ENCODE measurements around the gene PTPN3. TPM values are rescaled to one million over a fixed set of nuclear protein-coding genes. Genes with fewer than 3 reads are reported as not detected.

The PTPN3 gene
- polyA plus RNA-seq, 3 donors: not detected

DNA sequence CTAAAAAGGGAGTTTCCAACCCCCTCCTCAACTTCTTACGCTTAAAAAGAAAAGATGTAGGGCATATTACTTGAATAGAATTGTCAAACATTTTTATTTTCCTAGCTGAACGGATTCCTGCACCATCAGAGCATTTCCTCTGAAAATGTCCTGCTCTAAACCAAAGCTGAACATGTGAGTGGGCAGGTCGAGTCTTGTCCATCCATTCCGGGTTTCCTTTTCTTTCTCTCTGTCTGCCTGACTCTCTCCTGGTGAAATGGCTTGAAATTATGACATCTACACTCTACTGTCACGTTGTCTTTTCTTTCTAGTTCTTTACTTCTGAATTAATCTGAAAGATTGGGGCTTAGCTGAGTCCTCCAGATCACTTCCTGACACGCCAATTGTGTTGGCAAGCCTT lies 39.2 kb upstream of the PTPN3 start:
- DNase-seq: no peak
- intact Hi-C loops (cut with micrococcal nuclease): no loop called here
- Histone ChIP-seq H3K4me2 (replicated peaks; ENCODE audit: extremely low read depth, low read length, poor library complexity, severe bottlenecking) (no peak overlapping the region), H4K20me1 (ENCODE audit: insufficient read depth, low read length) (no peaks in the 10 kb centered on the region), H3K36me3 (replicated peaks in 1 of 2; ENCODE audit: control insufficient read depth in 1 of 2, insufficient read depth in 2 of 2, low read length in 2 of 2) (no peaks in the 10 kb centered on the region), H3K79me2 (ENCODE audit: insufficient read depth, low read length) (no peaks in the 10 kb centered on the region), H3K27ac (ENCODE audit: low read depth in 1 of 2, low read length in 2 of 2) (no peak overlapping the region), H3K27me3 (ENCODE audit: control insufficient read depth in 2 of 2, insufficient read depth in 2 of 2, low read length in 2 of 2) (no peaks in the 10 kb centered on the region), H2AFZ (ENCODE audit: insufficient read depth, low read depth, low read length, poor library complexity, severe bottlenecking) (no peak overlapping the region), H3K9me3 (replicated peaks in 1 of 2; ENCODE audit: control insufficient read depth in 1 of 2, insufficient read depth in 1 of 2, low read length in 2 of 2) (peaks cover 0 to 6% of the 10 kb centered on the region in 2 donors), H3K4me3 (replicated peaks in 1 of 3; ENCODE audit: low read depth in 2 of 3, low read length in 3 of 3) (no peak overlapping the region), H3K4me1 (ENCODE audit: control insufficient read depth in 1 of 2, insufficient read depth in 2 of 2, low read length in 2 of 2) (no peaks in the 10 kb centered on the region), H3K9ac (ENCODE audit: insufficient read depth, low read length, poor library complexity, severe bottlenecking) (no peak overlapping the region)
- Mint-ChIP-seq H3K4me1 (no peaks in the 10 kb centered on the region), H3K27ac (no peak overlapping the region), H3K4me3 (no peak overlapping the region), H3K27me3 (ENCODE audit: low read depth in 3 of 3) (peaks cover 2 to 13% (median 12%) of the 10 kb centered on the region in 3 donors), H3K9me3 (peaks cover 0 to 17% (median 5%) of the 10 kb centered on the region in 7 donors), H3K36me3 (no peaks in the 10 kb centered on the region)
- TF ChIP-seq, protein P1, sequence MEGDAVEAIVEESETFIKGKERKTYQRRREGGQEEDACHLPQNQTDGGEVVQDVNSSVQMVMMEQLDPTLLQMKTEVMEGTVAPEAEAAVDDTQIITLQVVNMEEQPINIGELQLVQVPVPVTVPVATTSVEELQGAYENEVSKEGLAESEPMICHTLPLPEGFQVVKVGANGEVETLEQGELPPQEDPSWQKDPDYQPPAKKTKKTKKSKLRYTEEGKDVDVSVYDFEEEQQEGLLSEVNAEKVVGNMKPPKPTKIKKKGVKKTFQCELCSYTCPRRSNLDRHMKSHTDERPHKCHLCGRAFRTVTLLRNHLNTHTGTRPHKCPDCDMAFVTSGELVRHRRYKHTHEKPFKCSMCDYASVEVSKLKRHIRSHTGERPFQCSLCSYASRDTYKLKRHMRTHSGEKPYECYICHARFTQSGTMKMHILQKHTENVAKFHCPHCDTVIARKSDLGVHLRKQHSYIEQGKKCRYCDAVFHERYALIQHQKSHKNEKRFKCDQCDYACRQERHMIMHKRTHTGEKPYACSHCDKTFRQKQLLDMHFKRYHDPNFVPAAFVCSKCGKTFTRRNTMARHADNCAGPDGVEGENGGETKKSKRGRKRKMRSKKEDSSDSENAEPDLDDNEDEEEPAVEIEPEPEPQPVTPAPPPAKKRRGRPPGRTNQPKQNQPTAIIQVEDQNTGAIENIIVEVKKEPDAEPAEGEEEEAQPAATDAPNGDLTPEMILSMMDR (IDR thresholded peaks at IDR 0.05): no peak
- 50% methylated on average over 1 of the region's 6 CpGs for WGBS (ENCODE audit: insufficient coverage)

DNA sequence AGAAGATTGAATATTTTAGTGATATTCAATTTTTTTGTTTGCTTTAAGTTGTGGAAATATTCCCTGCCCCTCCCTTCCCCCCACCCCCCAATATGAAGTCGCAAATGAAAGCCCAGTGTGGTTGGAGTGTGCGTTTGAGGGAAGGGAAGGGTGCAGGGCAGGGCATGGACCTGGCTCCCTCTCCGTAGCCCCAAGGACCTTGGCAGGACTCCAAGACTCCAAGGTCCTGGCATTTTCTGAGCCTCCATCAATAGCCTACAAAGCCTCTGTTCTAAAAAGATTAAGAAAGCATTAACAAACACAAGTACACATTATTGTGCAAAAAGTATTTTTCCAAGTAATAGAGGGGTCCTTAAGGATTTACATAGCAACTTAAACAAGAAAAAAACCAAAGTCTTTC lies 38.8 kb upstream of the PTPN3 start:
- no peak overlapping the region for H3K27ac ChIP-seq (ENCODE audit: low read depth in 1 of 2, low read length in 2 of 2)
- no peak overlapping the region for H2AFZ ChIP-seq (ENCODE audit: insufficient read depth, low read depth, low read length, poor library complexity, severe bottlenecking)
- H3K4me1 ChIP-seq (ENCODE audit: control insufficient read depth in 1 of 2, insufficient read depth in 2 of 2, low read length in 2 of 2): no peaks in the 10 kb centered on the region
- no peaks in the 10 kb centered on the region for H3K4me1 Mint-ChIP-seq
- H3K4me2 ChIP-seq (replicated peaks; ENCODE audit: extremely low read depth, low read length, poor library complexity, severe bottlenecking): no peak overlapping the region
- H3K4me3 Mint-ChIP-seq: no peak overlapping the region
- WGBS (ENCODE audit: insufficient coverage): no CpG with 5 or more reads among the region's 3 CpGs
- H3K9me3 ChIP-seq (replicated peaks in 1 of 2; ENCODE audit: control insufficient read depth in 1 of 2, insufficient read depth in 1 of 2, low read length in 2 of 2): peaks cover 0 to 6% of the 10 kb centered on the region in 2 donors
- peaks cover 0 to 15% (median 5%) of the 10 kb centered on the region in 7 donors for H3K9me3 Mint-ChIP-seq
- H3K27ac Mint-ChIP-seq: no peak overlapping the region
- intact Hi-C loops (cut with micrococcal nuclease): no loop called here
- H3K27me3 Mint-ChIP-seq (ENCODE audit: low read depth in 3 of 3): peaks cover 2 to 13% (median 12%) of the 10 kb centered on the region in 3 donors
- H3K27me3 ChIP-seq (ENCODE audit: control insufficient read depth in 2 of 2, insufficient read depth in 2 of 2, low read length in 2 of 2): peaks cover 0 to 2% of the 10 kb centered on the region in 2 donors
- TF ChIP-seq, protein P1 (IDR thresholded peaks at IDR 0.05): no peak
- no peaks in the 10 kb centered on the region for H3K36me3 ChIP-seq (replicated peaks in 1 of 2; ENCODE audit: control insufficient read depth in 1 of 2, insufficient read depth in 2 of 2, low read length in 2 of 2)
- H4K20me1 ChIP-seq (ENCODE audit: insufficient read depth, low read length): no peaks in the 10 kb centered on the region
- no peaks in the 10 kb centered on the region for H3K36me3 Mint-ChIP-seq
- DNase-seq: no peak
- H3K9ac ChIP-seq (ENCODE audit: insufficient read depth, low read length, poor library complexity, severe bottlenecking): no peak overlapping the region
- H3K4me3 ChIP-seq (replicated peaks in 1 of 3; ENCODE audit: low read depth in 2 of 3, low read length in 3 of 3): no peak overlapping the region
- no peaks in the 10 kb centered on the region for H3K79me2 ChIP-seq (ENCODE audit: insufficient read depth, low read length)

Measured in CD14-positive monocyte (primary cell).